Activated CD4-positive, alpha-beta T cell treated with anti-CD3 and anti-CD28 coated beads for 36 hours (primary cell): ENCODE measurements around the gene ST3GAL4. TPM values are rescaled to one million over a fixed set of nuclear protein-coding genes. Genes with fewer than 3 reads are reported as not detected.
"Not testable (repeated sequence)": the region's sequence is repeated elsewhere in the genome, so short reads cannot be mapped to it uniquely, and the experiment has no call there.

Experiments
- ATAC-seq: fragments of 200-7000 bp; cut with Tn5 transposase; one replicate; pipeline ENCODE4 v1.10.0; 2021; ENCODE audit warnings: mild to moderate bottlenecking, moderate library complexity
- CTCF ChIA-PET: fragments of 350-600 bp; sonication (Branson Sonifier 250); formaldehyde crosslinking; loops from one replicate; lab custom pipeline; 2021; ENCODE audit warnings: antibody characterized with exemption; lab: Charles Lee
- POLR2A ChIA-PET: fragments of 350-600 bp; sonication (Branson Sonifier 250); formaldehyde crosslinking; loops from one replicate; lab custom pipeline; 2021; ENCODE audit warnings: antibody characterized with exemption, inconsistent platforms; lab: Charles Lee
- DNase-seq: peaks from one replicate; pipeline ENCODE4 v3.0.0-alpha.2; 2020
- H3K27ac Mint-ChIP-seq: one replicate; pipeline ENCODE4 v1.8.0; 2021; ENCODE audit warnings: mixed read lengths
- H3K27me3 Mint-ChIP-seq: one replicate; pipeline ENCODE4 v1.8.0; 2021; ENCODE audit warnings: mixed read lengths
- H3K36me3 Mint-ChIP-seq: one replicate; pipeline ENCODE4 v1.8.0; 2021; ENCODE audit warnings: low read depth, mixed read lengths
- H3K4me1 Mint-ChIP-seq: one replicate; pipeline ENCODE4 v1.8.0; 2021; ENCODE audit warnings: mixed read lengths
- H3K4me3 Mint-ChIP-seq: one replicate; pipeline ENCODE4 v1.8.0; 2021; ENCODE audit warnings: mild to moderate bottlenecking, moderate library complexity, mixed read lengths
- H3K9me3 Mint-ChIP-seq: one replicate; pipeline ENCODE4 v1.8.0; 2021; ENCODE audit warnings: low read depth, mixed read lengths
- intact Hi-C, 2 experiments: fragments of 100-400 bp; cut with DNase I in 1 of 2; cut with micrococcal nuclease in 1 of 2; formaldehyde crosslinking; loops; one replicate each; pipeline versions ENCODE4 v1.14.2 to v1.15.1; 2022 to 2024; cut with DNase I, micrococcal nuclease
- total RNA-seq, 2 experiments: library from RNA; stranded (reverse); gene quantifications; one replicate each; pipeline ENCODE4 v1.2.3, GENCODE V29; 2021

The ST3GAL4 gene
- total RNA-seq, 2 experiments from 2014 or later = 7.5 to 9.1 TPM

- ATAC-seq = no peak
- no peak overlapping the region for H3K4me3 Mint-ChIP-seq
- H3K4me1 Mint-ChIP-seq = no peaks in the 10 kb centered on the region
These were observed 38.5 kb downstream of the ST3GAL4 start for GRCh38 chr11:126394036-126394435.

DNA sequence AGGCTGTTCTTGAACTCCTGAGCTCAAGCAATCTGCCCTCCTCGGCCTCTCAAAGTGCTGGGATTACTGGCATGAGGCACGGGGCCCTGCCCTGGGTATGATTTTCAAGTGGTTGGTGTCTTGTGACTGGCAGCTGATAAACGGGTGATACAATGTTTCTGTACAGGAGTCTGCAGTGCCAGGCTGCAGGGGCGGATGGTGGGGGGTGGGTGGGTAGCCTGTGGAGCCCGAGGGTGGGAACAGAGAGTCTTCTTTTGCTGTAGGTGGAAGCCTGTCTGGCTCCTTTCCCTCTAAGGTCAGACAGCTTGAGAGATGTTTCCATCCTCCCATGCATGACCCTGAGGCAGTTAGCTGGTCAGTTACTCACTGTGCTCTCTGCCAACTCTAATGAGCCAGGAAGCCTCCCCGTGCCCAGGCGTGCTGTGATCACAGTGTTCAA is 39.2 kb downstream of the ST3GAL4 start:
- intact Hi-C loops, ATAC-seq, CTCF ChIA-PET, H3K4me1 Mint-ChIP-seq, POLR2A ChIA-PET, H3K36me3 Mint-ChIP-seq, H3K27me3 Mint-ChIP-seq, H3K27ac Mint-ChIP-seq, H3K4me3 Mint-ChIP-seq, H3K9me3 Mint-ChIP-seq, DNase-seq: not testable (repeated sequence)

More at GRCh38 chr11:126394036-126394435, 38.5 kb downstream of the ST3GAL4 start:
- Mint-ChIP-seq H3K36me3 (no peaks in the 10 kb centered on the region), H3K27me3 (no peaks in the 10 kb centered on the region), H3K27ac (no peak overlapping the region), H3K9me3 (no peaks in the 10 kb centered on the region)
- ChIA-PET POLR2A (no interaction called here), CTCF (no interaction called here)
- no peak for DNase-seq
- intact Hi-C loops = no loop called here

DNA sequence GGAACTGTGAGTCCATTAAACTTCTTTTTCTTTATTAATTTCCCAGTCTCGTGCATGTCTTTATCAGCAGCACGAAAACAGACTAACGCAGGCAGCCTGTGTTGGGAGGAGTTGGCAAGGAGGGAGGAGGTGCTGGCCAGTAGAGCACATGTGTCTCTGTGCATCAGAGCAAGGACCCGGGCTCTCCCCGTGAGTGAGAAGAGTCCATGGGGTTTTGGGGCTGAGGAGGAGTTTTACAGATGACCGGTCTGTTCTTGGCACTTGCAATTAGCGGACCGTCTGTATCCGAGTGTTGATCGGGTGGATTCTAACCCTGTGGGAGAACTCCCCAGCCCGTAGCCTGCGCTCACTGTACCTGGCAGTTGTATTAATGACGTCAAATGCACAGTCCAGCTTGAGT is 40.3 kb downstream of the ST3GAL4 start:
- ATAC-seq, CTCF ChIA-PET, H3K27me3 Mint-ChIP-seq, H3K4me1 Mint-ChIP-seq, H3K4me3 Mint-ChIP-seq, H3K36me3 Mint-ChIP-seq, intact Hi-C loops, DNase-seq, H3K9me3 Mint-ChIP-seq, H3K27ac Mint-ChIP-seq: not testable (repeated sequence)
- POLR2A ChIA-PET = interaction anchor here (0.6 kb wide), 1 partner anchor 85 kb away, joined by 3 read pairs; no protein-coding TSS in a partner anchor

DNA sequence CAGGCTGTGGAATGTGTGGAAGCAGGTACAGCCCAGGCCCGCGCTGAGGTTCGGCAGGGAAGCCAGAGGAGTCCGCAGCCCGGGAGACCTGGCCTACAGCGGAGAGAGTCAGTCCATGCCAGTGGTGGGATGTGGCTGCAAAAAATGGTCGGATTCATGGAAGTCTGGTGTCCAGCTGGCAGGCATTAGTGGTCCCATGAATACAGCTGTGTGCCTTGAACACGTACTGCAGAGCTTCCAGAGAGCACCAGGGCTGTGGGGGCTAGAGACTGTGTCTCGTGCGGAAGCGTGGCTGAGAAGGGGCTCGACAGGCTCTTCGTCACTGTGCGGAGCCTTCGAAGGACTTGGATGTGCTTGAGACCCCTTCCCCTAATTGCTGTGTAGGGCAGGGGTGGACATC is 40.8 kb downstream of the ST3GAL4 start:
- H3K27me3 Mint-ChIP-seq, intact Hi-C loops, CTCF ChIA-PET, H3K4me3 Mint-ChIP-seq, DNase-seq, H3K27ac Mint-ChIP-seq, H3K36me3 Mint-ChIP-seq, H3K4me1 Mint-ChIP-seq, H3K9me3 Mint-ChIP-seq, ATAC-seq: not testable (repeated sequence)
- POLR2A ChIA-PET = interaction anchor here (0.6 kb wide), 1 partner anchor 86 kb away, joined by 3 read pairs; no protein-coding TSS in a partner anchor

DNA sequence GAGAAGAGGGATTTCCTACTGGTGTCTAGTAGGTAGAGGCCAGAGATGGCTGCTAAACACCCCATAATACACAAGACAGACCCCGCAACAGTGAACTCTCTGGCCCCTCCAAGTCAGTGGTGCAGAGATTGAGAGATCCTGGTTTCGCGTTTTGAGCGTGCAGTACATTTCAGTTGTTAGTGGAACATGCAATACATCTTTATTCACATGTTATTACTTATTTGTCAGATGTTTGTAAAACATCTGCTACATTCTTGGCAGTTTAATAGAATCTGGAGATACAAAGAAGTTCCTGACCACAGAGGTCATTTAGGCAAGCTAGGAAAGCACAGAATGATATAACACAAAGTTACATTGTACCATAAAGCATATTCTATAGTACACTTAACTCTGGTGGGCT is 41.5 kb downstream of the ST3GAL4 start:
- no peaks in the 10 kb centered on the region for H3K36me3 Mint-ChIP-seq
- H3K27me3 Mint-ChIP-seq = no peaks in the 10 kb centered on the region
- peaks cover 3% of the 10 kb centered on the region for H3K9me3 Mint-ChIP-seq
- DNase-seq (no peak), ATAC-seq (no peak)
- CTCF ChIA-PET = no interaction called here
- no peak overlapping the region for H3K27ac Mint-ChIP-seq
- H3K4me1 Mint-ChIP-seq = no peaks in the 10 kb centered on the region
- intact Hi-C loops = no loop called here
- POLR2A ChIA-PET = no interaction called here
- H3K4me3 Mint-ChIP-seq = no peak overlapping the region

GRCh38 chr11:126398296-126398695 is 42.8 kb downstream of the ST3GAL4 start:
- ChIA-PET POLR2A (no interaction called here), CTCF (no interaction called here)
- no peak for DNase-seq
- Mint-ChIP-seq H3K36me3 (no peaks in the 10 kb centered on the region), H3K27ac (no peak overlapping the region), H3K9me3 (peaks cover 3% of the 10 kb centered on the region), H3K4me1 (no peaks in the 10 kb centered on the region), H3K27me3 (no peaks in the 10 kb centered on the region), H3K4me3 (no peak overlapping the region)
- no peak for ATAC-seq
- intact Hi-C loops = no loop called here

GRCh38 chr11:126398721-126399120 is 43.2 kb downstream of the ST3GAL4 start:
- H3K4me1 Mint-ChIP-seq = no peaks in the 10 kb centered on the region
- POLR2A ChIA-PET = no interaction called here

GRCh38 chr11:126400019-126400418 is 44.5 kb downstream of the ST3GAL4 start:
- ChIA-PET POLR2A (no interaction called here), CTCF (no interaction called here)
- DNase-seq (no peak), ATAC-seq (no peak)
- Mint-ChIP-seq H3K4me3 (no peak overlapping the region), H3K27ac (no peak overlapping the region), H3K27me3 (no peaks in the 10 kb centered on the region), H3K36me3 (no peaks in the 10 kb centered on the region), H3K4me1 (no peaks in the 10 kb centered on the region), H3K9me3 (peaks cover 3% of the 10 kb centered on the region)
- intact Hi-C loops = no loop called here

More at GRCh38 chr11:126398721-126399120, 43.2 kb downstream of the ST3GAL4 start:
- DNase-seq (no peak), ATAC-seq (no peak)
- CTCF ChIA-PET = no interaction called here
- Mint-ChIP-seq H3K27ac (no peak overlapping the region), H3K27me3 (no peaks in the 10 kb centered on the region), H3K9me3 (peaks cover 3% of the 10 kb centered on the region), H3K36me3 (no peaks in the 10 kb centered on the region), H3K4me3 (no peak overlapping the region)
- intact Hi-C loops = no loop called here

- DNase-seq (no peak), ATAC-seq (no peak)
- ChIA-PET POLR2A (no interaction called here), CTCF (no interaction called here)
- Mint-ChIP-seq H3K27ac (no peak overlapping the region), H3K36me3 (no peaks in the 10 kb centered on the region), H3K4me1 (no peaks in the 10 kb centered on the region), H3K9me3 (peaks cover 3% of the 10 kb centered on the region), H3K27me3 (no peaks in the 10 kb centered on the region), H3K4me3 (no peak overlapping the region)
- intact Hi-C loops = no loop called here
These were observed 45.0 kb downstream of the ST3GAL4 start for GRCh38 chr11:126400479-126400878.

DNA sequence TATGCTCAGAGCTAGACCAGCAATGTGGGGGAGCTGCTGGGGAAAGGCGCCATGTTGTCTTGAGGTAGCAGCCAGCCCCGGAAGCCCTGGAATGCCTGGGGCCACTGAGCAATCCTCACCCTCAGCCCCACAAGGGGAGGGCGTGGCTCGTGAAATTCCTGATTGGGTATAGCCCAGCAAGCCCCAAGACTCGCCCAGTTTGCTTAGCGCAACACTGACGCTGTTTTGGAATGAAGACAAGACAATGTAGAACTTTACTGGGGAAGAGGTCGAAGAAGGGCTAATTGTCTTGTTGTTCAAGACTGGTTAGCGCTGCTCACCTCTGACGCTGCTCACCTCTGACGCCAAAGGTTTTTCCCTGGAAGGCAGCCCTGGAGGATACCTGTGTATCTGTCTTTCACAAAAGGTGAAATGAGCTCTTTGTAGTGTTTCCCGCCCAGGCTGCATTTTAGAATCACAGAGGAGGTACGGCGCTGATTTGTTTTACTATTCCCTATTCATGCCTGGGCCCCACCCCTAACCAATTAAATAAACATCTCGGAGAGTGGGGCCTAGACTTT is 47.6 kb downstream of the ST3GAL4 start:
- ChIA-PET POLR2A (no interaction called here), CTCF (interaction anchor here (0.5 to 1.0 kb wide), 2 partner anchors 75 to 78 kb away, joined by 3 read pairs; no protein-coding TSS in a partner anchor)
- Mint-ChIP-seq H3K4me3 (no peak overlapping the region), H3K9me3 (peaks cover 3% of the 10 kb centered on the region), H3K27me3 (no peaks in the 10 kb centered on the region), H3K4me1 (no peaks in the 10 kb centered on the region), H3K36me3 (no peaks in the 10 kb centered on the region), H3K27ac (no peak overlapping the region)
- DNase-seq (no peak), ATAC-seq (no peak)
- intact Hi-C loops = no loop called here

DNA sequence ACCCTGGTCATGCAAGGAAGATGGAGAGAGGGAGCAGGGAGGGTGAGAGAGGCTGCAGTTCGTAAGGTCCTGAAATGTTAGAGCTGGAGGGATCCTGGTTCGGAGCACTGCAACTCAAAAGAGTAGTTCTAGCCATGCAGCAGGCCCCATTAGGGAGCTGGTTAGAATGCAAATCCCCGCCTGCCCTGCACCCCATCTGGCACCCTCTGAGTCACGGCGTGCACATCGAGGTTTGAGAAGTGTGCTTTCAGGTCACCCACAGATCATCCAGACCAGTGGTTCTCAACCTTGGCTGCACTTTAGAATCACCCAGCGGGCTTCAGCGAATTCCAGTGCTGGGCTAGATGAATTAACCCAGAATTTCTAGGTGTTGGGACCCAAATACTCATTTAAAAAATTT is 48.2 kb downstream of the ST3GAL4 start:
- no peak for ATAC-seq
- ChIA-PET CTCF (interaction anchor here (1.0 kb wide), 1 partner anchor 77 kb away, joined by 3 read pairs; no protein-coding TSS in a partner anchor), POLR2A (no interaction called here)
- no peaks in the 10 kb centered on the region for H3K36me3 Mint-ChIP-seq
- H3K4me3 Mint-ChIP-seq = no peak overlapping the region
- H3K27me3 Mint-ChIP-seq = no peaks in the 10 kb centered on the region
- DNase-seq = no peak
- H3K4me1 Mint-ChIP-seq = no peaks in the 10 kb centered on the region
- H3K9me3 Mint-ChIP-seq = peaks cover 3% of the 10 kb centered on the region
- intact Hi-C loops = no loop called here
- H3K27ac Mint-ChIP-seq = no peak overlapping the region

GRCh38 chr11:126404367-126404766 is 48.9 kb downstream of the ST3GAL4 start:
- ATAC-seq = no peak
- ChIA-PET POLR2A (no interaction called here), CTCF (interaction anchor here (1.3 kb wide), 1 partner anchor 76 kb away, joined by 3 read pairs; no protein-coding TSS in a partner anchor)
- Mint-ChIP-seq H3K27me3 (no peaks in the 10 kb centered on the region), H3K27ac (no peak overlapping the region), H3K4me3 (no peak overlapping the region), H3K36me3 (peaks cover 4% of the 10 kb centered on the region), H3K9me3 (peaks cover 3% of the 10 kb centered on the region), H3K4me1 (no peaks in the 10 kb centered on the region)
- intact Hi-C loops = no loop called here
- DNase-seq = no peak
